Tibial nerve (tissue), 4 donors: ENCODE data around the gene YWHAQ. TPM values are rescaled to one million over a fixed set of nuclear protein-coding genes. Genes with fewer than 3 reads are reported as not detected.
A peak's percentile ranks its signal among the peaks of the same experiment; 100 is the strongest.
"Not testable (repeated sequence)": the region's sequence is repeated elsewhere in the genome, so short reads cannot be mapped to it uniquely, and the experiment has no call there.

Source experiments
- DNase-seq, 2 donors: peaks; one replicate each; pipeline ENCODE4 v3.0.0-alpha.2; 2019; ENCODE audit warnings: low spot score in 2 of 2
- H3K27ac ChIP-seq, 4 donors: fragments of 200-600 bp; sonication (generic) in 3 of 4; one replicate each; pipeline ENCODE4 v1.5.1; 2017 to 2019; ENCODE audit warnings: mild to moderate bottlenecking in 1 of 4
- H3K27me3 ChIP-seq, 2 donors: fragments of 200-600 bp; sonication (generic) in 1 of 2; one replicate each; pipeline versions ENCODE4 v1.5.1 to v1.6.0; 2017 to 2019
- H3K36me3 ChIP-seq, 3 donors: fragments of 200-600 bp; sonication (generic); one replicate each; pipeline ENCODE4 v1.5.1; 2018 to 2019
- H3K4me1 ChIP-seq, 4 donors: fragments of 200-600 bp; sonication (generic) in 3 of 4; one replicate each; pipeline ENCODE4 v1.5.1; 2017 to 2019
- H3K4me3 ChIP-seq, 4 donors: fragments of 200-600 bp; sonication (generic) in 3 of 4; one replicate each; pipeline ENCODE4 v1.5.1; 2017 to 2019; ENCODE audit warnings: mild to moderate bottlenecking in 1 of 4, moderate library complexity in 1 of 4
- H3K9me3 ChIP-seq, 4 donors: fragments of 200-600 bp; sonication (generic) in 3 of 4; one replicate each; pipeline ENCODE4 v1.5.1; 2017 to 2019
- CTCF ChIP-seq, 5 experiments: fragments of 200-600 bp in 3 of 5; fragments of 450-650 bp in 2 of 5; sonication (generic) in 3 of 5; IDR thresholded peaks; one replicate each; pipeline ENCODE4 v1.5.1; 2016 to 2019; ENCODE audit warnings: antibody characterized with exemption in 5 of 5, mild to moderate bottlenecking in 3 of 5, moderate library complexity in 2 of 5
- EP300 ChIP-seq, 2 donors: sonication (generic); formaldehyde crosslinking; IDR thresholded peaks; one replicate each; pipeline ENCODE4 v1.6.1; 2017; ENCODE audit warnings: antibody characterized with exemption in 2 of 2, mild to moderate bottlenecking in 1 of 2
- POLR2A ChIP-seq, 2 donors: fragments of 450-650 bp; IDR thresholded peaks; one replicate each; pipeline ENCODE4 v1.6.1; 2017; ENCODE audit warnings: antibody characterized with exemption in 2 of 2, mild to moderate bottlenecking in 2 of 2, moderate library complexity in 2 of 2
- WGBS, 2 donors: methylation state at CpG; one replicate each; pipeline ENCODE4 v1.1.5; 2018; 5-methylcytosine and 5-hydroxymethylcytosine counted together
- total RNA-seq, 4 donors: library from RNA; depleted of rRNA; stranded (reverse); fragments of >200 nt; gene quantifications; one replicate each; pipeline ENCODE4 v1.1.0, GENCODE V29; 2016

YWHAQ gene
- total RNA-seq, 4 donors from 2014 or later = 166 to 213 (median 185) TPM

- Histone ChIP-seq H3K36me3 (peaks cover 0 to 24% (median 0%) of the 10 kb centered on the region in 3 donors), H3K4me3 (no peak overlapping the region), H3K9me3 (no peaks in the 10 kb centered on the region), H3K27ac (peak overlapping the region in 1 of 4 donors; percentile 21), H3K4me1 (peaks cover 0 to 51% (median 33%) of the 10 kb centered on the region in 4 donors), H3K27me3 (no peaks in the 10 kb centered on the region)
- no peak for DNase-seq
- 76 to 78% methylated on average over 3 of the region's 3 CpGs for WGBS, 2 donors
- TF ChIP-seq POLR2A (IDR thresholded peaks at IDR 0.05) (no peak), EP300 (IDR thresholded peaks at IDR 0.05) (no peak)
These were observed 38.1 kb downstream of the YWHAQ start for GRCh38 chr2:9592699-9593098.

DNA sequence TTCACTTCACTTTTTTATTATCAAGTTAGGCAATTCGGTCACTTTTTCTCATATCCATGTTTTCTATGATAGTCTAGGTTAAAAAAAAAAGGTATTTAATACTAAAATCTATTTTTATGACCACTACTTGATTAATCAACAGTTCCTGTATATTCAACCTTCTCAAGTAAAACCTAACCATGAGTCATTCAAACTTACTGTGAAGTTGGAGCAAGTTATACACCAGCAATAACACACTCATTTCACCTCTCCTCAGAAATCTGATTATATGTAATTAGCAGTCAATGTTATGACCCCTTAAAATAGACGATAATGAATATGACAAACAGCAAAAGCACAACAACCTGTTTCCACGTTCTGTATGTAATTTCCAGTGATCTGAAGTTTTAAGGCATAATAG is 40.2 kb downstream of the YWHAQ start:
- H3K27me3 ChIP-seq = no peaks in the 10 kb centered on the region
- DNase-seq = no peak
- peaks cover 0 to 36% (median 21%) of the 10 kb centered on the region in 4 donors for H3K4me1 ChIP-seq
- no peak overlapping the region for H3K27ac ChIP-seq
- no peak overlapping the region for H3K4me3 ChIP-seq
- H3K9me3 ChIP-seq = no peaks in the 10 kb centered on the region
- no peak for TF ChIP-seq POLR2A (IDR thresholded peaks at IDR 0.05)
- TF ChIP-seq CTCF (IDR thresholded peaks at IDR 0.05) = no peak
- no peak for TF ChIP-seq EP300 (IDR thresholded peaks at IDR 0.05)
- 81 to 83% methylated on average over 3 of the region's 3 CpGs for WGBS, 2 donors
- peaks cover 0 to 43% (median 0%) of the 10 kb centered on the region in 3 donors for H3K36me3 ChIP-seq

GRCh38 chr2:9586465-9586864 is 44.3 kb downstream of the YWHAQ start:
- H3K4me3 ChIP-seq = no peak overlapping the region
- H3K27me3 ChIP-seq = no peaks in the 10 kb centered on the region
- no peaks in the 10 kb centered on the region for H3K4me1 ChIP-seq
- DNase-seq = no peak
- 71 to 79% methylated on average over 3 of the region's 3 CpGs for WGBS, 2 donors
- H3K9me3 ChIP-seq = no peaks in the 10 kb centered on the region
- H3K27ac ChIP-seq = no peak overlapping the region
- peaks cover 0 to 74% (median 0%) of the 10 kb centered on the region in 3 donors for H3K36me3 ChIP-seq
- TF ChIP-seq EP300 (IDR thresholded peaks at IDR 0.05) (no peak), CTCF (IDR thresholded peaks at IDR 0.05) (no peak), POLR2A (IDR thresholded peaks at IDR 0.05) (no peak)

DNA sequence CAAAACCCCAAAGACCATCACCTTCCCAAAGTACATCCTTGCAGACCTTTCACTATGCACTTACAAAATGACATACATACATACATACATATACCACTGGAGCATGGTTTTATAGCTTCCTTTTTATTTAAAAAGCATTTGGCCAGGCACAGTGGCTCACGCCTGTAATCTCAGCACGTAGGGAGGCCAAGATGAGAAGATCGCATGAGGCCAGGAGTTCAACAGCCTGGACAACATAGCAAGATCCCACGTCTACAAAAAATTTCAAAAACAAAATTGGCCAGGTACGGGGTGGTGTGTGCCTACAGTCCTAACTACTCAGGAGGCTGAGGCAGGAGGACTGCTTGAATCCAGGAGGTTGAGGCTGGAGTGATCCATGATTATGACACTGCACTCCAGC is 45.3 kb downstream of the YWHAQ start:
- TF ChIP-seq POLR2A (IDR thresholded peaks at IDR 0.05) (no peak), EP300 (IDR thresholded peaks at IDR 0.05) (no peak), CTCF (IDR thresholded peaks at IDR 0.05) (no peak)
- Histone ChIP-seq H3K9me3 (no peaks in the 10 kb centered on the region), H3K4me3 (no peak overlapping the region), H3K36me3 (peaks cover 0 to 77% (median 0%) of the 10 kb centered on the region in 3 donors), H3K27ac (no peak overlapping the region), H3K4me1 (no peaks in the 10 kb centered on the region), H3K27me3 (no peaks in the 10 kb centered on the region)
- 83 to 93% methylated on average over 5 of the region's 5 CpGs for WGBS, 2 donors
- no peak for DNase-seq

- peaks cover 0 to 81% (median 0%) of the 10 kb centered on the region in 3 donors for H3K36me3 ChIP-seq
- DNase-seq, H3K4me1 ChIP-seq, H3K9me3 ChIP-seq, H3K27me3 ChIP-seq, H3K4me3 ChIP-seq, H3K27ac ChIP-seq: not testable (repeated sequence)
These were observed 45.9 kb downstream of the YWHAQ start for GRCh38 chr2:9584902-9585301.

- Histone ChIP-seq H3K27ac (no peak overlapping the region), H3K36me3 (peaks cover 0 to 65% (median 0%) of the 10 kb centered on the region in 3 donors), H3K4me1 (peaks cover 0 to 14% (median 0%) of the 10 kb centered on the region in 4 donors), H3K4me3 (no peak overlapping the region), H3K27me3 (no peaks in the 10 kb centered on the region), H3K9me3 (no peaks in the 10 kb centered on the region)
- no peak for DNase-seq
- no peak for TF ChIP-seq CTCF (IDR thresholded peaks at IDR 0.05)
- TF ChIP-seq EP300 (IDR thresholded peaks at IDR 0.05) = no peak
- TF ChIP-seq POLR2A (IDR thresholded peaks at IDR 0.05) = no peak
- 95% methylated on average over 5 of the region's 5 CpGs for WGBS, 2 donors
These were observed 48.2 kb downstream of the YWHAQ start for GRCh38 chr2:9582624-9583023.
